CD4-positive, alpha-beta memory T cell (primary cell): Measurements from ENCODE around the gene RNASEL. TPM values are rescaled to one million over a fixed set of nuclear protein-coding genes. Genes with fewer than 3 reads are reported as not detected.

Source experiments
- CTCF ChIA-PET: fragments of 350-600 bp; sonication (Branson Sonifier 250); formaldehyde crosslinking; loops from one replicate; lab custom pipeline; 2021; ENCODE audit warnings: inconsistent platforms; ENCODE audit not compliant: partially characterized antibody; lab: Charles Lee
- POLR2A ChIA-PET: fragments of 350-600 bp; sonication (Branson Sonifier 250); formaldehyde crosslinking; loops from one replicate; lab custom pipeline; 2021; ENCODE audit not compliant: partially characterized antibody; lab: Charles Lee
- DNase-seq, 5 donors: peaks; one replicate each; pipeline versions ENCODE4 v3.0.0 to v3.0.0-alpha.2; 2020 to 2022; ENCODE audit warnings: mixed read lengths in 1 of 5
- H3K27ac ChIP-seq: one replicate; pipeline ENCODE4 v1.7.0; 2013; ENCODE audit warnings: low read depth, low read length
- H3K27me3 ChIP-seq: 2 replicates; pipeline ENCODE4 v1.7.0; 2013; ENCODE audit warnings: mild to moderate bottlenecking, low read length, moderate library complexity; ENCODE audit not compliant: insufficient read depth
- H3K36me3 ChIP-seq: 2 replicates; pipeline ENCODE4 v1.7.0; 2013; ENCODE audit warnings: mild to moderate bottlenecking, low read length, moderate library complexity; ENCODE audit not compliant: insufficient read depth
- H3K4me1 ChIP-seq: 2 replicates; pipeline ENCODE4 v1.7.0; 2013; ENCODE audit warnings: mild to moderate bottlenecking, low read length, moderate library complexity; ENCODE audit not compliant: insufficient read depth
- H3K4me3 ChIP-seq, 2 donors: one replicate each; pipeline ENCODE4 v1.7.0; 2013; ENCODE audit warnings: low read length in 2 of 2, mild to moderate bottlenecking in 1 of 2
- H3K9me3 ChIP-seq, 2 donors: one replicate each; pipeline ENCODE4 v1.7.0; 2013; ENCODE audit warnings: low read length in 2 of 2, control low read depth in 1 of 2; ENCODE audit not compliant: control insufficient read depth in 1 of 2
- H3K27ac Mint-ChIP-seq, 7 donors: one replicate each; pipeline ENCODE4 v1.8.0; 2020 to 2021; ENCODE audit warnings: mixed read lengths in 7 of 7, mild to moderate bottlenecking in 6 of 7, inconsistent platforms in 3 of 7, moderate library complexity in 3 of 7
- H3K27me3 Mint-ChIP-seq, 2 donors: one replicate each; pipeline ENCODE4 v1.8.0; 2020 to 2021; ENCODE audit warnings: mixed read lengths in 2 of 2
- H3K36me3 Mint-ChIP-seq, 2 donors: one replicate each; pipeline ENCODE4 v1.8.0; 2020 to 2021; ENCODE audit warnings: mixed read lengths in 2 of 2, inconsistent platforms in 1 of 2, mild to moderate bottlenecking in 1 of 2
- H3K4me1 Mint-ChIP-seq, 4 donors: one replicate each; pipeline ENCODE4 v1.8.0; 2020 to 2021; ENCODE audit warnings: mixed read lengths in 4 of 4, mild to moderate bottlenecking in 1 of 4
- H3K4me3 Mint-ChIP-seq, 8 donors: one replicate each; pipeline ENCODE4 v1.8.0; 2020 to 2021; ENCODE audit warnings: mixed read lengths in 8 of 8, mild to moderate bottlenecking in 7 of 8, moderate library complexity in 6 of 8, inconsistent platforms in 3 of 8
- H3K9me3 Mint-ChIP-seq, 8 donors: one replicate each; pipeline ENCODE4 v1.8.0; 2020 to 2021; ENCODE audit warnings: mixed read lengths in 8 of 8, mild to moderate bottlenecking in 5 of 8, inconsistent platforms in 3 of 8, moderate library complexity in 1 of 8
- intact Hi-C: fragments of 100-400 bp; cut with micrococcal nuclease; formaldehyde crosslinking; loops from one replicate; pipeline ENCODE4 v1.15.1; 2023
- polyA plus RNA-seq, 2 donors: library from polyadenylated mRNA; unstranded; fragments of 300-500 nt; fragmentation: Illumina TruSeq; gene quantifications; one replicate each; pipeline ENCODE4 v1.2.3, GENCODE V29; 2021
- total RNA-seq, 2 experiments: library from RNA; stranded (reverse); gene quantifications; one replicate each; pipeline ENCODE4 v1.2.3, GENCODE V29; 2021

Gene RNASEL
- total and polyA plus RNA-seq, 4 experiments from 2014 or later, result 4.5 to 35.4 (median 22.8) TPM

DNA sequence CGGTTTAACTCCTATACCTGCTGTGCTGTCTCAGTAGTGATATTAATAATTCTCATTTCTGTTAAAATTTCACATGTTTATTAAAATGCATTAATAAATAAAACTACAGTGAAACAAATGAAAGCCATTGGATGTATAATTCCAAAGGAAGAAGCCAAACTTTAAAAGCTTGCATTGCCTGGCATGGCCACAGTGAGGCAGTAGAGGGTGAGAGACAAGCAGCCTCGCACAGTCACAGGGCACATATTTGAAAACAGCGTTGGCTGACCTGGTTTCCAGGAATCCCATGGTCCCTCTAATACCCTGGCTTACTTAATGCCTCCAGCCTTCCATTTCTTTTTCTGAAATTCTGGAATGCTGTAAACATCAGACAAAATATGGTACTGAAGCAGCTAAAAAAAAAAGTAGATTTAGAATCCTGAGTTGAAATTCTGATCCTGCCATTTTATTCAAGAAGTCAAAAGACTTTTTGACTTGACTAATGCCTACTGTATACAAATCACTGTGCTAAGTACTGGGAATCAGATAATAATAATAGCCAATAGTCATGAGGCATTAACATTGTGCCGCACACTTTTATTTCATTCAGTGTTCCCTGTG lies 6.7 kb upstream of the RNASEL start:
- Histone ChIP-seq H3K4me1 (no peaks in the 10 kb centered on the region), H3K4me3 (no peak overlapping the region), H3K36me3 (peaks cover 3% of the 10 kb centered on the region), H3K27ac (no peak overlapping the region), H3K9me3 (no peaks in the 10 kb centered on the region), H3K27me3 (no peaks in the 10 kb centered on the region)
- Mint-ChIP-seq H3K9me3 (no peaks in the 10 kb centered on the region), H3K27me3 (no peaks in the 10 kb centered on the region), H3K4me1 (peaks cover 0 to 2% (median under 1%) of the 10 kb centered on the region in 4 donors), H3K36me3 (peaks cover 4 to 6% of the 10 kb centered on the region in 2 donors), H3K4me3 (no peak overlapping the region), H3K27ac (peak overlapping the region in 2 of 7 donors; percentile 22 to 36)
- CTCF ChIA-PET, result interaction anchor here (0.7 to 16.0 kb wide), 19 partner anchors 8 to 562 kb away, joined by 3 to 707 read pairs (median 4); partner anchors contain the start of genes NPL and RGS16
- peak; percentile 52 to 64 (median 53) for DNase-seq
- POLR2A ChIA-PET, result interaction anchor here (1.2 to 2.2 kb wide), 5 partner anchors 9 to 191 kb away, joined by 3 to 11 read pairs (median 4); no protein-coding TSS in a partner anchor
- intact Hi-C loops, result loop anchor here (1.0 to 2.0 kb wide), 2 partner anchors 9 to 511 kb away; partner anchors contain the start of gene RGS16

GRCh38 chr1:182589931-182590330 lies 875 bp upstream of the RNASEL start:
- Mint-ChIP-seq H3K4me3 (peak overlapping the region; percentile 93 to 99 (median 96)), H3K9me3 (peaks cover 0 to 4% (median 0%) of the 10 kb centered on the region in 8 donors), H3K27me3 (no peaks in the 10 kb centered on the region), H3K36me3 (peaks cover 20 to 33% of the 10 kb centered on the region in 2 donors), H3K4me1 (peaks cover 25 to 49% (median 34%) of the 10 kb centered on the region in 4 donors), H3K27ac (peak overlapping the region; percentile 94 to 100 (median 99))
- Histone ChIP-seq H3K4me3 (no peak overlapping the region), H3K27ac (peak overlapping the region; percentile 98), H3K9me3 (no peaks in the 10 kb centered on the region), H3K4me1 (peaks cover 36% of the 10 kb centered on the region), H3K36me3 (no peaks in the 10 kb centered on the region), H3K27me3 (no peaks in the 10 kb centered on the region)
- intact Hi-C loops, result loop anchor here (2.0 kb wide), 1 partner anchor 561 kb away; no protein-coding TSS in a partner anchor
- CTCF ChIA-PET, result interaction anchor here (1.1 to 5.4 kb wide), 7 partner anchors 7 to 447 kb away, joined by 3 to 69 read pairs (median 3); no protein-coding TSS in a partner anchor
- DNase-seq, result no peak
- POLR2A ChIA-PET, result interaction anchor here (1.4 to 3.3 kb wide), 5 partner anchors 14 to 299 kb away, joined by 3 to 31 read pairs (median 27); partner anchors contain the start of genes NPL and RGS16

DNA sequence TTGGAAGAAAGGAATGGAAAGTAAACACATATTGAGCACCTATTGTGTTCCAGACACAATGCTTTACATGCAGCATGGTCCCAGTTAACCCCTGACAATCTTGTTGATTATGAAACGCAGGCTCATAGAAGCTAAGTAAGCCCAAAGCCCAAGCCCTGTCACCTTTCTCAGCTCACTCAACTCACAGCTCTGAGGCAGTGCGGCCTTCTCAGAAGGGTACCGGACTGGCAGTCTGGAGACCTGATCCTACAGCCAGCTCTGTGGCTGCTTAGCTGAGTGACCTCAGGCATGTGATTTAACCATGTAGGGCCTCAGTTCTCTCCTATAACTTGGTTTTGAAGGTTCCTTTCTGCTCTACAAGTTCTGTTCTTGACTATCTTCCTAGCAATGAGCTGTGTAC lies 464 bp upstream of the RNASEL start:
- Histone ChIP-seq H3K4me1 (peaks cover 41% of the 10 kb centered on the region), H3K27ac (peak overlapping the region; percentile 98)

DNA sequence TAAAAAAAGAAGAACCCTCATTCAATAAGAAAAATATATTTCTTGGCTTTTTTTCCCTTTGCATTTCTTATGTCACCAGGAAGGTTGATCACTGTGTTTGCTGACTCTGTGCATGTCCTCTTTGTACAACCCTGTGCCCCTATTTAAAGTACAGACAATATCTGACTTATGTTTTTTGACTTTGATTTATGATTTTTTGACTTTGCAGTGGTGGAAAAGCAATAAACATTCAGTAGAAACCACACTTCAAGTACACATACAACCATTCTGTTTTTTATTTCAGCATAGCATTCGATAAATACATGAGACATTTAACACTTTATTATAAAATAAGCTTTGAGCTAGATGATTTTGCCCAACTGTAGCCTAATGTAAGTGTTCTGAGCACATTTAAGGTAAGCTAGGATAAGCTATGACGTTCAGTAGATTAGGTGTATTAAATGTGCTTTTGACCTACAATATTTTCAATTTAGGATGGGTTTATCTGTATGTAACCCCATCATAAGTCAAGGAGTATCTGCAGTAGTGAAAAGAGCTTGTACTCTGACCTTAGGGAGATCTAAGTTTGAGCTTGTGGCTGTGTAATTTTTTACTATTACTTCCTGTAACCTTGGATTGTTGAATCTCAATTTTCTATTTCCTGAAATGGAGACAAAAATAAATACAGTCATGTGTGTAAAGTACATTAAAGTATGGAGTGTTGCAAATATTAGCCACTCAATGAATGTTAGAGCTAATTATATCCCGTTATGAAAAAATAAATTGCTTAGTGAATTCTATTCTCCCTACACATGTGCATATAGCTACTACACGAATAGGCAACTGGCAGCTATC lies 1.2 kb downstream of the RNASEL start:
- Histone ChIP-seq H3K9me3 (no peaks in the 10 kb centered on the region), H3K27me3 (no peaks in the 10 kb centered on the region), H3K4me1 (peaks cover 57% of the 10 kb centered on the region), H3K4me3 (peak overlapping the region; percentile 93 to 94), H3K36me3 (no peaks in the 10 kb centered on the region), H3K27ac (peak overlapping the region; percentile 98)
- H3K9me3 Mint-ChIP-seq, result peaks cover 0 to 4% (median 0%) of the 10 kb centered on the region in 8 donors
- no peak for DNase-seq
- no peaks in the 10 kb centered on the region for H3K27me3 Mint-ChIP-seq
- H3K27ac Mint-ChIP-seq, result peak overlapping the region; percentile 96 to 100 (median 99)
- H3K4me1 Mint-ChIP-seq, result peaks cover 44 to 69% (median 55%) of the 10 kb centered on the region in 4 donors
- peak overlapping the region; percentile 93 to 99 (median 96) for H3K4me3 Mint-ChIP-seq
- ChIA-PET CTCF (interaction anchor here (0.8 to 5.4 kb wide), 8 partner anchors 8 to 444 kb away, joined by 3 to 69 read pairs (median 4); no protein-coding TSS in a partner anchor), POLR2A (interaction anchor here (0.8 to 3.3 kb wide), 9 partner anchors 13 to 558 kb away, joined by 3 to 31 read pairs (median 12); partner anchors contain the start of genes DHX9, NPL and RGS16)
- intact Hi-C loops, result loop anchor here (1.0 to 2.0 kb wide), 3 partner anchors 16 to 559 kb away; partner anchors contain the start of genes DHX9 and RGS16
- peaks cover 41 to 54% of the 10 kb centered on the region in 2 donors for H3K36me3 Mint-ChIP-seq

More for the DNA sequence above, 464 bp upstream of the RNASEL start:
- Mint-ChIP-seq H3K9me3 (peaks cover 0 to 4% (median 0%) of the 10 kb centered on the region in 8 donors), H3K27me3 (no peaks in the 10 kb centered on the region), H3K36me3 (peaks cover 24 to 37% of the 10 kb centered on the region in 2 donors), H3K4me3 (peak overlapping the region; percentile 93 to 99 (median 96)), H3K27ac (peak overlapping the region; percentile 96 to 100 (median 99)), H3K4me1 (peaks cover 30 to 53% (median 38%) of the 10 kb centered on the region in 4 donors)
- no peaks in the 10 kb centered on the region for H3K36me3 ChIP-seq
- POLR2A ChIA-PET, result interaction anchor here (1.3 to 3.3 kb wide), 9 partner anchors 11 to 300 kb away, joined by 3 to 31 read pairs (median 12); partner anchors contain the start of genes NPL and RGS16
- no peaks in the 10 kb centered on the region for H3K27me3 ChIP-seq
- H3K9me3 ChIP-seq, result no peaks in the 10 kb centered on the region
- no peak for DNase-seq
- CTCF ChIA-PET, result interaction anchor here (1.2 to 5.4 kb wide), 6 partner anchors 8 to 446 kb away, joined by 3 to 69 read pairs (median 4); no protein-coding TSS in a partner anchor
- peak overlapping the region; percentile 93 to 94 for H3K4me3 ChIP-seq
- intact Hi-C loops, result loop anchor here (2.0 kb wide), 1 partner anchor 561 kb away; no protein-coding TSS in a partner anchor

- intact Hi-C loops, result no loop called here
- H3K4me1 ChIP-seq, result peaks cover 60% of the 10 kb centered on the region
- peak overlapping the region in 1 of 7 donors; percentile 96 for H3K27ac Mint-ChIP-seq
Observed at GRCh38 chr1:182587093-182587492, 2.0 kb downstream of the RNASEL start.

GRCh38 chr1:182586380-182586779 lies 2.7 kb downstream of the RNASEL start:
- CTCF ChIA-PET, result interaction anchor here (0.8 to 5.4 kb wide), 2 partner anchors 9 to 199 kb away, joined by 3 to 69 read pairs; no protein-coding TSS in a partner anchor
- Histone ChIP-seq H3K36me3 (peaks cover 9% of the 10 kb centered on the region), H3K27me3 (no peaks in the 10 kb centered on the region), H3K4me1 (peaks cover 60% of the 10 kb centered on the region), H3K9me3 (no peaks in the 10 kb centered on the region), H3K27ac (no peak overlapping the region), H3K4me3 (no peak overlapping the region)
- Mint-ChIP-seq H3K27ac (peak overlapping the region in 4 of 7 donors; percentile 7 to 48 (median 34)), H3K36me3 (peaks cover 52 to 67% of the 10 kb centered on the region in 2 donors), H3K4me3 (peak overlapping the region in 5 of 8 donors; percentile 5 to 86 (median 75)), H3K9me3 (peaks cover 0 to 4% (median 0%) of the 10 kb centered on the region in 8 donors), H3K4me1 (peaks cover 51 to 79% (median 64%) of the 10 kb centered on the region in 4 donors), H3K27me3 (no peaks in the 10 kb centered on the region)
- DNase-seq, result no peak
- POLR2A ChIA-PET, result no interaction called here
- intact Hi-C loops, result no loop called here

More at GRCh38 chr1:182587093-182587492, 2.0 kb downstream of the RNASEL start:
- Histone ChIP-seq H3K9me3 (no peaks in the 10 kb centered on the region), H3K27me3 (no peaks in the 10 kb centered on the region), H3K36me3 (peaks cover 7% of the 10 kb centered on the region), H3K4me3 (no peak overlapping the region), H3K27ac (no peak overlapping the region)
- POLR2A ChIA-PET, result interaction anchor here (3.0 kb wide), 1 partner anchor 17 kb away, joined by 27 read pairs; the partner anchor contains the start of gene RGS16
- Mint-ChIP-seq H3K9me3 (peaks cover 0 to 4% (median 0%) of the 10 kb centered on the region in 8 donors), H3K4me3 (peak overlapping the region in 1 of 8 donors; percentile 27), H3K27me3 (no peaks in the 10 kb centered on the region), H3K36me3 (peaks cover 47 to 61% of the 10 kb centered on the region in 2 donors), H3K4me1 (peaks cover 48 to 77% (median 61%) of the 10 kb centered on the region in 4 donors)
- CTCF ChIA-PET, result interaction anchor here (5.4 kb wide), 1 partner anchor 198 kb away, joined by 69 read pairs; no protein-coding TSS in a partner anchor
- DNase-seq, result no peak
